IMR-90 (cell line): ENCODE measurements around the gene CRIM1. TPM values are rescaled to one million over a fixed set of nuclear protein-coding genes. Genes with fewer than 3 reads are reported as not detected.

Experiments
- ATAC-seq: fragments of 200-7000 bp; cut with Tn5 transposase; 2 replicates; pipeline ENCODE4 v1.9.1; 2020; ENCODE audit warnings: low read depth, mild to moderate bottlenecking, moderate library complexity
- BruUV-seq: library from RNA; stranded (reverse); fragments of 400-500 nt; replicated peaks from 2 replicates; lab custom pipeline; 2021; lab: Mats Ljungman, UMichigan
- CTCF ChIA-PET: fragments of 300-600 bp; formaldehyde crosslinking; extraction: SDS; loops from one replicate; lab custom pipeline; 2021; ENCODE audit warnings: antibody characterized with exemption; lab: Yijun Ruan, JAX
- POLR2A ChIA-PET: fragments of 300-600 bp; sonication (Branson Sonifier 250); formaldehyde crosslinking; loops from one replicate; lab custom pipeline; 2022; ENCODE audit warnings: antibody characterized with exemption; ENCODE audit not compliant: unreplicated experiment; lab: Charles Lee
- DNase-seq: peaks from one replicate; pipeline ENCODE4 v3.0.0; 2013
- H2AFZ ChIP-seq: replicated peaks from 2 replicates; pipeline ENCODE3; 2013; ENCODE audit warnings: low read length, mild to moderate bottlenecking; ENCODE audit not compliant: poor library complexity
- H2AK5ac ChIP-seq: 2 replicates; pipeline ENCODE4 v1.6.1; 2013; ENCODE audit warnings: low read depth, low read length, inconsistent platforms
- H2AK9ac ChIP-seq: replicated peaks from 2 replicates; pipeline ENCODE3; 2013; ENCODE audit warnings: mild to moderate bottlenecking, low read depth, low read length, moderate library complexity; ENCODE audit not compliant: poor library complexity
- H2BK120ac ChIP-seq: 2 replicates; pipeline ENCODE4 v1.6.1; 2013; ENCODE audit warnings: low read depth, low read length, inconsistent platforms
- H2BK15ac ChIP-seq: 3 replicates; pipeline ENCODE4 v1.6.1; 2013; ENCODE audit warnings: low read depth, low read length, inconsistent platforms
- H2BK20ac ChIP-seq: 2 replicates; pipeline ENCODE4 v1.6.1; 2013; ENCODE audit warnings: low read depth, mild to moderate bottlenecking, inconsistent platforms, low read length, moderate library complexity
- H2BK5ac ChIP-seq: 2 replicates; pipeline ENCODE4 v1.6.1; 2013; ENCODE audit warnings: mild to moderate bottlenecking, low read depth, low read length, inconsistent platforms; ENCODE audit not compliant: poor library complexity, severe bottlenecking
- H3K14ac ChIP-seq: replicated peaks from 2 replicates; pipeline ENCODE4 v1.6.1; 2013; ENCODE audit warnings: low read depth, low read length, inconsistent platforms
- H3K18ac ChIP-seq: 2 replicates; pipeline ENCODE4 v1.6.1; 2013; ENCODE audit warnings: low read depth, low read length, control low read depth
- H3K23ac ChIP-seq: 2 replicates; pipeline ENCODE4 v1.6.1; 2013; ENCODE audit warnings: low read depth, low read length, inconsistent platforms
- H3K27ac ChIP-seq: 2 replicates; pipeline ENCODE4 v1.5.1; 2013; ENCODE audit warnings: mild to moderate bottlenecking, control low read depth, low read length; ENCODE audit not compliant: insufficient read depth
- H3K27me3 ChIP-seq: 2 replicates; pipeline ENCODE4 v1.6.1; 2013; ENCODE audit warnings: low read length; ENCODE audit not compliant: control insufficient read depth, insufficient read depth
- H3K36me3 ChIP-seq: 2 replicates; pipeline ENCODE4 v1.6.1; 2013; ENCODE audit warnings: low read length, mixed read lengths; ENCODE audit not compliant: control insufficient read depth, insufficient read depth
- H3K4ac ChIP-seq: 2 replicates; pipeline ENCODE4 v1.6.1; 2013; ENCODE audit warnings: low read depth, low read length, inconsistent platforms
- H3K4me1 ChIP-seq: 2 replicates; pipeline ENCODE4 v1.6.1; 2013; ENCODE audit warnings: low read length, mixed read lengths; ENCODE audit not compliant: control insufficient read depth, insufficient read depth
- H3K4me2 ChIP-seq: 2 replicates; pipeline ENCODE4 v1.6.1; 2013; ENCODE audit warnings: low read depth, mild to moderate bottlenecking, control low read depth, low read length, moderate library complexity
- H3K4me3 ChIP-seq: 2 replicates; pipeline ENCODE4 v1.5.1; 2013; ENCODE audit warnings: low read depth, mild to moderate bottlenecking, control low read depth, low read length, moderate library complexity; ENCODE audit not compliant: insufficient read depth
- H3K56ac ChIP-seq: 2 replicates; pipeline ENCODE4 v1.6.1; 2013; ENCODE audit warnings: low read length, inconsistent platforms; ENCODE audit not compliant: insufficient read depth; ENCODE audit errors: extremely low read depth
- H3K79me1 ChIP-seq, 2 experiments: 2 replicates each; pipeline ENCODE4 v1.6.1; 2013; ENCODE audit warnings: low read length in 2 of 2, inconsistent platforms in 1 of 2, low read depth in 1 of 2
- H3K9ac ChIP-seq: 2 replicates; pipeline ENCODE4 v1.6.1; 2013; ENCODE audit warnings: low read depth, low read length, control low read depth
- H3K9me1 ChIP-seq: 2 replicates; pipeline ENCODE4 v1.6.1; 2013; ENCODE audit warnings: low read length, inconsistent platforms; ENCODE audit not compliant: insufficient read depth
- H3K9me3 ChIP-seq: 2 replicates; pipeline ENCODE4 v1.6.1; 2013; ENCODE audit warnings: low read length; ENCODE audit not compliant: control insufficient read depth, insufficient read depth
- H4K20me1 ChIP-seq: 2 replicates; pipeline ENCODE4 v1.6.1; 2013; ENCODE audit warnings: low read length, inconsistent platforms; ENCODE audit not compliant: insufficient read depth
- H4K5ac ChIP-seq: 2 replicates; pipeline ENCODE4 v1.6.1; 2013; ENCODE audit warnings: mild to moderate bottlenecking, low read depth, low read length, control low read depth
- H4K8ac ChIP-seq, 2 experiments: 2 replicates each; pipeline ENCODE4 v1.6.1; 2013; ENCODE audit warnings: low read depth in 2 of 2, low read length in 2 of 2, control low read depth in 1 of 2, inconsistent platforms in 1 of 2
- H4K91ac ChIP-seq: 2 replicates; pipeline ENCODE4 v1.6.1; 2013; ENCODE audit warnings: low read depth, low read length, inconsistent platforms; ENCODE audit not compliant: insufficient read depth
- BHLHE40 ChIP-seq: fragments of 150-350 bp; IDR thresholded peaks from 2 replicates; pipeline ENCODE4 v1.6.1; 2016; ENCODE audit warnings: mild to moderate bottlenecking, low read depth, low read length
- CEBPB ChIP-seq: IDR thresholded peaks from 2 replicates; pipeline ENCODE4 v1.6.1; 2012; ENCODE audit warnings: low read depth, low read length, improper control_type of control experiment
- CHD1 ChIP-seq: IDR thresholded peaks from 2 replicates; pipeline ENCODE4 v1.6.1; 2012; ENCODE audit warnings: low read depth, low read length, improper control_type of control experiment
- MAFK ChIP-seq: IDR thresholded peaks from 2 replicates; pipeline ENCODE4 v1.6.1; 2012; ENCODE audit warnings: low read depth, low read length, improper control_type of control experiment
- POLR2A ChIP-seq: IDR thresholded peaks from 2 replicates; pipeline ENCODE4 v1.6.1; 2012; ENCODE audit warnings: mild to moderate bottlenecking, low read depth, low read length
- SMC3 ChIP-seq: fragments of 150-350 bp; IDR thresholded peaks from 2 replicates; pipeline ENCODE4 v1.6.1; 2016; ENCODE audit warnings: low read depth, mild to moderate bottlenecking, antibody characterized with exemption, low read length, moderate library complexity
- WGBS, 2 experiments: methylation state at CpG; one replicate each; pipeline versions ENCODE4 v1.1.5 to v1.1.7; 2013; ENCODE audit warnings: missing lambda C conversion rate in 2 of 2; ENCODE audit not compliant: insufficient read length in 1 of 2; ENCODE audit errors: extremely low coverage in 2 of 2; 5-methylcytosine and 5-hydroxymethylcytosine counted together
- dilution Hi-C: fragments of 300-500 bp; cut with HindIII; formaldehyde crosslinking; loops from one replicate; pipeline ENCODE4 v1.14.3; 2018; ENCODE audit warnings: low sequenced_read_pairs; ENCODE audit not compliant: unreplicated experiment
- in situ Hi-C: fragments of 300-500 bp; cut with MboI; formaldehyde crosslinking; loops from 3 replicates; pipeline ENCODE4 v1.14.3; 2019; ENCODE audit warnings: low sequenced_read_pairs, inconsistent platforms, mixed read lengths
- intact Hi-C: fragments of 100-400 bp; cut with micrococcal nuclease; formaldehyde crosslinking; loops from 2 replicates; pipeline ENCODE4 v1.10.0; 2022
- polyA plus RNA-seq, 3 experiments: library from polyadenylated mRNA; depleted of rRNA; stranded (reverse); fragments of >200 nt; gene quantifications; 2 replicates each; pipeline ENCODE4 v1.2.3, GENCODE V29; 2012; ENCODE audit warnings: low replicate concordance in 1 of 3
- total RNA-seq: library from RNA; depleted of rRNA; stranded (reverse); fragments of >200 nt; gene quantifications from 2 replicates; pipeline ENCODE4 v1.2.3, GENCODE V29; 2012
- TF ChIP-seq, protein P1 (sequence below): conservative IDR thresholded peaks from 2 replicates; pipeline ENCODE4 v1.5.1; 2012; ENCODE audit warnings: mild to moderate bottlenecking, low read depth, low read length, improper control_type of control experiment

The CRIM1 gene
- total and polyA plus RNA-seq, 2 of the 4 experiments (the other 2 are of a cell fraction), result 285 to 490 TPM

DNA sequence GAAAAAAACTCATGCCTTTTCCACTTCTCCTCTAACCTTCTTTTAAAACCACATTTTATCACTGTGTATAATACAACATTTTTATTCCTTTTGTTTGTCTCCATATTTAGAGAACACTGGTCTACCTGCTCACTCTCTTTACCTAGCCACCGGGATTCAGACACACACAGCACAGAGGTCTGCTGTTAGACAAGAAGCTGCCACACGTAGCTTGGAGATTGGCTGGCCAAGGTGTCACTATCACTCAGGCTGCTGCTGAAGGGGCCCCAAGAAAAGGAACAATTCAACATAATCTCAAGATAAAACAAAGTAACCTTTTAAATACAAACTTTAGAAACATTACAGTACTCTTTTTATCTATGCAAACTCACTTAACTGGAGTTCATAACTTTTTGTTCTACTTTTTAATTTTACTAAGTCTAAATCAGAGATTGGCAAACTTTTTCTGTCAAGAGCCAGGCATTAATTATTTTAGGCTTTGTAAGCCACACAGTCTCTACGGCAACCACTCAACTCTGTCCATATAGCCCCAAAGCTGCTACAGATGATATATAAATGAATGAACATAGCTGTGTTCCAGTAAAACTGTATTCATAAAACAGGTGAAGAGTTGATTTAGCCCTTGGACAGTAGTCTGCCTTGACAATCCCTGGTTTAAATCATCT lies 216.6 kb downstream of the CRIM1 start:
- in situ Hi-C loops, result no loop called here
- intact Hi-C loops, result no loop called here
- peak overlapping the region; percentile 30; the same call in 1 of the 3 replicates for H2BK15ac ChIP-seq
- H2AK5ac ChIP-seq, result peak overlapping the region; percentile 47
- no peak overlapping the region for H3K4me2 ChIP-seq
- 0 out of 4 replicates have a peak overlapping the region, but pooled peaks of 1 of the 2 experiments have one; percentile 1 for H4K8ac ChIP-seq
- peak overlapping the region; percentile 42; the same call in 1 of the 2 replicates for H4K5ac ChIP-seq
- H2BK20ac ChIP-seq, result peak overlapping the region; percentile 36; the same call in 1 of the 2 replicates
- WGBS, 2 experiments, result 83% methylated on average over 1 of the region's 3 CpGs; no CpG with 5 or more reads in 1 of the 2 experiments
- no peak overlapping the region for H3K56ac ChIP-seq
- ChIA-PET CTCF (interaction anchor here (0.6 kb wide), 1 partner anchor 939 kb away, joined by 3 read pairs; no protein-coding TSS in a partner anchor), POLR2A (interaction anchor here (0.9 kb wide), 1 partner anchor 9 kb away, joined by 8 read pairs; no protein-coding TSS in a partner anchor)
- H2BK120ac ChIP-seq, result no peak overlapping the region
- no peak overlapping the region for H3K4me3 ChIP-seq
- no peak overlapping the region for H2AFZ ChIP-seq
- BruUV-seq, result no TSS peak
- TF ChIP-seq CHD1, result no peak
- TF ChIP-seq MAFK, result no peak
- no peak for TF ChIP-seq SMC3
- TF ChIP-seq POLR2A, result no peak
- no peak for TF ChIP-seq CEBPB
- TF ChIP-seq, protein P1, sequence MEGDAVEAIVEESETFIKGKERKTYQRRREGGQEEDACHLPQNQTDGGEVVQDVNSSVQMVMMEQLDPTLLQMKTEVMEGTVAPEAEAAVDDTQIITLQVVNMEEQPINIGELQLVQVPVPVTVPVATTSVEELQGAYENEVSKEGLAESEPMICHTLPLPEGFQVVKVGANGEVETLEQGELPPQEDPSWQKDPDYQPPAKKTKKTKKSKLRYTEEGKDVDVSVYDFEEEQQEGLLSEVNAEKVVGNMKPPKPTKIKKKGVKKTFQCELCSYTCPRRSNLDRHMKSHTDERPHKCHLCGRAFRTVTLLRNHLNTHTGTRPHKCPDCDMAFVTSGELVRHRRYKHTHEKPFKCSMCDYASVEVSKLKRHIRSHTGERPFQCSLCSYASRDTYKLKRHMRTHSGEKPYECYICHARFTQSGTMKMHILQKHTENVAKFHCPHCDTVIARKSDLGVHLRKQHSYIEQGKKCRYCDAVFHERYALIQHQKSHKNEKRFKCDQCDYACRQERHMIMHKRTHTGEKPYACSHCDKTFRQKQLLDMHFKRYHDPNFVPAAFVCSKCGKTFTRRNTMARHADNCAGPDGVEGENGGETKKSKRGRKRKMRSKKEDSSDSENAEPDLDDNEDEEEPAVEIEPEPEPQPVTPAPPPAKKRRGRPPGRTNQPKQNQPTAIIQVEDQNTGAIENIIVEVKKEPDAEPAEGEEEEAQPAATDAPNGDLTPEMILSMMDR, result no peak
- TF ChIP-seq BHLHE40, result no peak
- no peaks in the 10 kb centered on the region for H3K27me3 ChIP-seq
- no peak for DNase-seq
- no peak overlapping the region for H2AK9ac ChIP-seq
- no peak overlapping the region for H3K9ac ChIP-seq
- ATAC-seq, result no peak
- no peaks in the 10 kb centered on the region for H3K9me3 ChIP-seq
- peaks cover 17 to 37% of the 10 kb centered on the region in 2 experiments; a peak in 3 of 4 replicates for H3K79me1 ChIP-seq
- dilution Hi-C loops, result no loop called here
- H3K4ac ChIP-seq, result peak overlapping the region; percentile 37; the same call in 1 of the 2 replicates
- H4K20me1 ChIP-seq, result no peaks in the 10 kb centered on the region
- peak overlapping the region; percentile 57; the same call in 1 of the 2 replicates for H3K18ac ChIP-seq
- peak overlapping the region; percentile 67 for H2BK5ac ChIP-seq
- H3K36me3 ChIP-seq, result peaks cover 9% of the 10 kb centered on the region
- H3K4me1 ChIP-seq, result peaks cover 4% of the 10 kb centered on the region; the same call in 1 of the 2 replicates
- H3K9me1 ChIP-seq, result no peaks in the 10 kb centered on the region
- H3K23ac ChIP-seq, result no peak overlapping the region
- H3K14ac ChIP-seq, result no peak overlapping the region
- no peak overlapping the region; the same call in 1 of the 2 replicates for H4K91ac ChIP-seq
- peak overlapping the region; percentile 47; the same call in 1 of the 2 replicates for H3K27ac ChIP-seq
